Measurements from ENCODE around the gene RSPO1.

DNA sequence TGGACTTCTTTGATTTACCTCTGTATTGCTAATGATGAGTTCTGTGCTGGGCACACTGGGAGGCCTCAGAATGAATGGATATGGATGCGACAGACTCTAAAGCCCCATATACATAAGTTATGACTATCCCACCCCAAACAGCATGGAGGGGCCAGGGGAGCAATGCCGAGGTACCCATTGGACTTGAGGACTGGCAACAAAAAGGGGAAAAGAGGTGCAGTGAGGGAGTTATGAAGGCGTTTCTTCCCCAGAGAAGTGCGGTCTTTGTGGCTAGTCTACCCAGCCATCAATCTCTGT, 42.4 kb upstream of the RSPO1 start:
- TF ChIP-seq POLR2A (IDR thresholded peaks at IDR 0.05; ENCODE audit: low read depth, low read length) (no peak), POLR2AphosphoS5 (IDR thresholded peaks at IDR 0.05; ENCODE audit: low read depth, low read length) (no peak)

Measured in GM12891 (cell line).